ENCODE measurements around the gene AQP12B.

The AQP12B gene

GRCh38 chr2:240717681-240718581, 35.2 kb upstream of the AQP12B start:
- no peak for FAIRE-seq

GRCh38 chr2:240717181-240717641, 34.5 kb upstream of the AQP12B start:
- no peak for FAIRE-seq

DNA sequence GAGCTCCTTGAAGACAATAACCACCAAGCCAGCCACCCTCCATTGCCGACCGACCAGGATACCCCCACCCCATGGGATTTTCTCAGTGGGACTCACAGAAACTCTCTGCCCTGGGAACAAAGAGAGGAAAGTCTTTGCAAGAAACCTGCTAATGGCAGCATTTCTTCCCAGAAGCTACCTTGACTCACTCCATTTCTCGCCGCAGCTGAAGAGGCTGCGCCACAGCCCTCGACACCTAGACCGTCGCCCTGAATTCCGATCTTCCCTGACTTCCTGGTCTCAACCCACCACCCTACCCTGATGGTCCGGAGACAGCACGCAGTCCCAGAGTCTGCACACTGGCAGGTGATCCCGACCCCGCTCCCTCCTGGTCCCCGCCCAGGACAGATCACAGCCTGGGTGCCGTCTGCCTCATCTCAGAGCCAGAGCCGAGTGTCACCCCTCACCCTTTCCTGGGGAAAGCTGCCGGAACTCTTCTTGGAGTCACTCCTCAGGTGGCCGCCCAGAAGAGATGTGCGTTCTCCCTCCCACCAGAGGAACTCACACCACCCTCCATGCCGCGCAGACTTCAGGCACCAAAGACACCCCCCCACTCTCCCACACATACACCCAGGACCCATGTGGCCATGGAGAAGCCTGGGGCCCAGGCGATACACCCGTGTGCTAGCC, 33.6 kb upstream of the AQP12B start:
- FAIRE-seq = no peak

DNA sequence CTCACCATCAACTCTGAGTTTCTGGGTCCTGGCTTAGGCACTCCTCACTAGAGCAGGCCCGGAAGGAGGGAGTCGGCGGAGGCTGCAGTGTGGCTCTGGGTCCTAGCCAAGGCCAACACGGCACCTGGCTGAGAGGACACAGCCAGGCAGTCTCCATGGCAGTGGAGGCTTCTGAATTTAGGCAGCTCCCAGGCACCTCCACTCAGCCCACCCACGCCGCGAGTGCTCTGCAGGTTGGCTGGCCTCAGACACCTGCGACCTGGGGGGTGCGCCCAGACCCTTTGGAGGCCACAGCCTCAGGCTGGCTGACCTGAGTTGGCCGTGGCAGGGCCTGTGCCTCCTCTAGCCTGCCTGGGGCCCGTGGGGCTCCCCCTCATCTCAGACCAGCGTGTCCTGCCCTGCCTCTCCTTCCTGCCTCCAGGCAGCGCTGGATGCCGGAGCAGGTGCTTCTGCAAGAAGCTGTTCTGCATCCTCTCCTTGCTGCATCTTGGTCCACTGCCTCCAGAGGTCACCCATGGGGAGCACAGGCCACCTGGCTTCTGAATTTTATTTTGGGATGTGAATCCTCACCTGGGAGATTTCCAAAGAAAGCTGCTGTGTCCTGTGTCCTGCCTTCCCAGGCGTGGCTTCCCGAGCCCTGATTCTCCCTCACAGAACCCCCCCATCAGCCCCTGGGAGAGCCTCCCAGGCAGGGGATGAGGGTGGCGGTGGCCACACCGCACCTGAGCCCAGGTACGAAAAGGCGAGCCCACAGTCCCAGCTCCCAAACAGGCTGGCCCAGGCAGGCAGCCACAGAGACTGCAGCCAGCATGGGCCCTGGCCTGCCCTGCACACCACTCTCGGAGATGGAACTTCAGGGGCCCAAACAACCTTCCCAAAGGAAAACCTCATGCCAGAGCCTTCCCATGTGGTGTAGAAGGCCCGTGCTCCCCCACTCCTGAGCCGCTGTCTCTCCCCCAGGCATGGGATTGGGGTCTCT, 32.4 kb upstream of the AQP12B start:
- FAIRE-seq = no peak

GRCh38 chr2:240713928-240714746, 31.5 kb upstream of the AQP12B start:
- FAIRE-seq = no peak

DNA sequence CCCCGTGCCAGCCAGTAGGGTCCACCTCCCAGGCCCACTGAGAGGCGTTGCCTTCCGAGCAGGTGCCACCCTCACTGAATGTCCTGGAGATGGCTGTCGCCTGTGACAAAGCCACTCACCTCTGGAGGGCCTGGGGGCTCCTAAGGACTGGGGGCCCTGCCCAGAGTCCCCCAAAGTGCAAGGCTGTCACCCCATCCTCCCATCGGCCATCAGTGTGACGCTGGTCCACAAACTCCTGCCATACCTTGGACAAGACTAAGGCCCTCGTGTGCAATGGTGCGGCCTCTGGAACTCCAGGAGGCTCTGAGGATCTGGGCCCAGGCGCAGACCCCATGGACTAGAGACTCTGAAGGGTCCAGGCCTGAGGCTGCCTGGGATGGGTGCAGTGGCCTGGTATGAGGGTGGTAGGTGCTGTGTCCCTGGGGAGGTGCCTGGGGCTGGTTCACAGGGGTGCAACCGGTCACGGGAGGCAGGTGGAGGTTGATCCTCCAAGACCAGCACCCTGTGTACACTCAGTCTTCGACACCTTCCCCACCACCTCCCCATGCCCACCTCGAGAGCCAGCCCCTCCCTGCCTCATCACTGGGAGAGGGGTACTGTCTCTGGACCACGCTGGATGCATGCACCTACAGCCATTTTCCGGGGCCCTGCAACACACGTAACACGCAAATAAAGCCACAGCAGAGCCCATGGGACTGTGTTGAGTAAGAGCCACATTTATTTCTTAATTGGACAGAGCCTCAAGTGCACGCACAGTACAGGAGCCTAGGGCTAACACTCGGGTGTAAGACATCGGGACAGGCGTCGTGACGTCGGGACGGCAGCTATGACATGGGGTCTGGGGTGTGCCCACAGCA, 30.6 kb upstream of the AQP12B start:
- FAIRE-seq = no peak

GRCh38 chr2:240712121-240712520, 29.4 kb upstream of the AQP12B start:
- FAIRE-seq = no peak

- FAIRE-seq = no peak
Measured at GRCh38 chr2:240711701-240712100, 29.0 kb upstream of the AQP12B start.

- no peak for FAIRE-seq
Measured at GRCh38 chr2:240711296-240711695, 28.6 kb upstream of the AQP12B start.

- no peak for FAIRE-seq
Measured at GRCh38 chr2:240708457-240708856, 25.8 kb upstream of the AQP12B start.

- FAIRE-seq = no peak
Measured at GRCh38 chr2:240707821-240708220, 25.1 kb upstream of the AQP12B start.

GRCh38 chr2:240707043-240707756, 24.5 kb upstream of the AQP12B start:
- no peak for FAIRE-seq

- FAIRE-seq = no peak
Measured at GRCh38 chr2:240705204-240705791, 22.6 kb upstream of the AQP12B start.

GRCh38 chr2:240704651-240705050, 22.0 kb upstream of the AQP12B start:
- FAIRE-seq = no peak

DNA sequence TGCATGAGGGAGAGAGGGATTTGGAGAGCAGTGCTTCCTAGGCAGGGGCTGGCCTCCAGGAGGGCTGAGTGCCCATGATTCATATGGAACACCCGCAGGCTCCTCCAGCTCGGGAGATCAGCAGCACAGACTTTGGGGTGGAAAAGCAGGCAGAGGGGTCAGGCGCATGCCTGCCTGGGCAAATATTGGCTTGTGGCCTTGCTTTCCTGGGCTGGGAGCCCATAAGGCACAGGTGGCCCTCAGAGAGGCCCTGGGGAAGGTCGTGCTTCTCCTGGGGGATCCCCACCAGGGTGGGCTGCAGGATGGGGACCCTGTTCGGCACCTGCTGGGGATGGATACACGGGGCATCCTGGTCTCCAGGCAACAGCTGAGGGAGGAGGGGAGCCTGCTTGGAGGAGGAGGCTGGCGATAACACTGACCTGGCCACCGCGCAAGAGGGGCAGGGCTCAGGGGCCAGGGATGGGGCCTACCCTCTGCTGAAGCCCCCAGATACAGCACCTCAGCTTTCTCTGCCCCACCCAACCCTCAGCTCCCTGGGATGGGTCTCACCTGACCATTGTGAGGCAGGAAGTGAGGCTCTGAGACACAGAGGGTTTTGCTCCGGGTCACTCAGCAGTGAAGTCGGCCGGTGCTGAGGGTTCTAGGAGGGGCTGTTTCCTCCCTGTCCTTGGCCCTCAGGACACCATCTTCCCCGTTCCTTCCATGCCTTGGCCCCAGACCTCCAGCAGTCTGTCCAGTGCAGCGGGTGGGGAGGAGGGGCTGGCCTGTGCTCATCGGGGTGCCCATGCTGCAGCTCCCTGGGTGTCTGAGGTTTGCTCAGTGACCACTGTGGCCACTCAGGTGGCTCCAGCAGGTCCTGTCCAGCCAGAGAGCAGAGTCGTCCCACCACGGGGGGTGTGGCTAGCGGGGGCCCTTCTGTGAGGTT, 21.0 kb upstream of the AQP12B start:
- FAIRE-seq = no peak

DNA sequence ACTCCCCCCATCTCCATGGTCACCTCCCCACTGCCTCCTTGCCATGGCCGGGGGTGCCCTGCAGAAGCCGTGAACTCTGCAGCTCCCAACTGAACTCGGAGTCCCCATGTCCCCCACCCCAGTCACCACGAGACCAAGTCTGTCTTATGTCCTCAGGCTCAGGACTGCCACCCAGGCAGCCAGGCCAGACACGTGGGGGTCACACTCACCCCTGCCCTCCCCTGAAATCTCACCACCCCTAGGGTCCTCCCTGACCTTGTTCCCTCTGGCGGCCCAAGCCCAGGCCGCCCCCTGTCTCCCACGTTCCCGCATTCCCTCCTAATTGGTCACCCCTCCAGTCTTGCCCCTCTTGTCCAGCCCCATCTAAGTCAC, 19.9 kb upstream of the AQP12B start:
- FAIRE-seq = no peak

- no peak for FAIRE-seq
Measured at GRCh38 chr2:240701736-240702639, 19.3 kb upstream of the AQP12B start.
